GM18907 (cell line): ENCODE data around the gene ARHGAP8.

Experiments
- ATAC-seq: cut with Tn5 transposase; IDR thresholded peaks from one replicate; pipeline ENCODE4 v1.9.1; 2021; ENCODE audit warnings: mild to moderate bottlenecking, moderate library complexity; ENCODE audit not compliant: unreplicated experiment

ARHGAP8 gene

DNA sequence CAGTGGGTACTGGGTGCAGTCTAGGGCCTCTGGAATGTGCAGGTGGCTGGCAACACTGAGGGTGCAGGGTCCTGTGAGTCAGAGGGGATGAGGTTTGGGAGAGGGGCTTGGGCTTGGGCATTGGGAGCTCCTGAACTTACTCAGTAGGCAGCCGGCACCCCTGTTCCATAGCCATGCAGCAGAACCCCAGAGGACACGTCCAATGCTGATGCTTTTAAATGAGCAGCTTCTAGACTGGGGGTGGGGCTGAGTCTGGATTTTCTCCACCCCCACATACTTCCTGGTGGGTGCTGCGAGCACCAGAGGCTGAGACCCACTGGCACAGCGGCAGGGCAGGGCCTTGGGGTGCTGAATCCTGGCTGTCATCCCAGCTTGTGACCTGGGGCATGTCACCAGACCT, 71.4 kb downstream of the ARHGAP8 start:
- no peak for ATAC-seq

- ATAC-seq, result no peak
These were observed 71.9 kb downstream of the ARHGAP8 start for GRCh38 chr22:44824271-44824670.

DNA sequence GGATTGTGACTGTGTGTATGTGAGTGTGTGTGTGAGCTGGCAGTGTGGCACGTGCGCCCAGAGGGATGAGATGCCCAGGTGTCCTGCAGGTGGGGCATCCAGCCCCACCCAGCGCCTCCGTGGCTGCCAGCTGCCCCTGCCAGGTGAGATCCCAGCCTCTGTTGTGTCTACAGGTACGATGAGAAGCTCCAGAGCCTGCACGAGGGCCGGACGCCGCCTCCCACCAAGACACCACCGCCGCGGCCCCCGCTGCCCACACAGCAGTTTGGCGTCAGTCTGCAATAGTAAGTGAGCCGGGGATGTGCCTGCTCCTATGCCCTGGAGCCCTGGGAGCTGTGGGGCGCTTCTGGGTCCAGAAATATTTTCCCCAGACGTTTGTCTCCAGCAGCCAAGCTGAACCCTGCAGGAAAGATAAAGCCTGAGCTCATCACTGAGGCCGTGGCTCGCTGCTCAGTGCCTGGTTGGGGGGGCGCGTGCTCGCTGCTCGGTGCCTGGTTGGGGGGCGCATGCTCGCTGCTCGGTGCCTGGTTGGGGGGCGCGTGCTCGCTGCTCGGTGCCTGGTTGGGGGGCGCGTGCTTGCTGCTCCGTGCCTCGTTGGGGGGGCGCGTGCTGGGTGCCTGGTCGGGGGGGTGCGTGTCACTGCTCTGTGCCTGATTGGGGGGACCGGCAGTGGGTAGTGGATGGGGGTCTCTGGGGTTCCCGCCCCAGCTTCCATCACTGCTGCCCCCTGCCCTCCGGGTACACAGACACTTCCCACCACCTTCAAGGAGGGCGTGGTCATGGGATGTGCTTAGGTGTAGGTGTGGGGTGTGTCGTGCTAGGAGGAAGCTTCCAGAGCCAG, 73.2 kb downstream of the ARHGAP8 start:
- ATAC-seq, result no peak

DNA sequence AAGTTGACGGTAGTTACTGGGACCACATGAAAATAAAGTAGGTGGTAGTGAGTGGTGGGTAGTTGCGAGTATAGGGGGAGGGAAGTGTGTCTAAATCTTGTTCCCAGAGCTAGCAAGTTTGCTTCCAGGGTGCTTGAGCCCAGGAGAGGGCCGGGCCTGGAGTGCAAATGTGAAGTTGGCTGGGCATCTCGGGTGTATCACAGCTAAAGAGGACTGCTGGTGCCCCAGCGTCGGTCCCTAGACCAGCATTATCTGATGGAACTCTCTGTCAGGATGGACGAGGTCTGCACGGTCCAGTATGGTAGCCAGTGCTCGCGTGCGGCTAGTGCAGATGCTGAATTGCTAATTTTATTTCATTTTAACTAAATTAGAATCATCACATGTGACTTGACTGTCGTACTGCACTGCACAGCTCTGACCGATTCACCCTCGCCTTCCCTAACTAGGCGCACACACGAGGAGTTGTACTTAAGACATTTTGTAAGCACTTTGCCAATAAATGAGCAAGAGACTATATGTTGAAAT, 75.4 kb downstream of the ARHGAP8 start:
- no peak for ATAC-seq

DNA sequence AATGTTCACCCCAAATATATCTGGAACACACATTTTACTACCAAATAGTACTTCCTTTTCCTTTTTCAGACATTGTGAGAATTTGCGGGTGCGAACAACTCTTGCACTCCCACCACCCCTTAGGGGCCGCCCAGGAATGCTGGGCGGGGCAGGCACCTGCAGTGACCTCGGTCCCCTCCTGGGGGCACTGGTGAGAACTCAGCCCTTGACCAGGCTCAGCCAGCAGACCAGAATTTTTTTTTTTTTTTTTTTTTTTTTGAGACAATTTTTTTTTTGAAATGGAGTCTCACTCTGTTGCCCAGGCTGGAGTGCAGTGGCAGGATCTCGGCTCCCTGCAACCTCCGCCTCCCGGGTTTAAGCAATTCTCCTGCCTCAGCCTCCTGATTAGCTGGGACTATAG, 75.8 kb downstream of the ARHGAP8 start:
- ATAC-seq, result no peak

- no peak for ATAC-seq
These were observed 79.5 kb downstream of the ARHGAP8 start for GRCh38 chr22:44831885-44832284.

DNA sequence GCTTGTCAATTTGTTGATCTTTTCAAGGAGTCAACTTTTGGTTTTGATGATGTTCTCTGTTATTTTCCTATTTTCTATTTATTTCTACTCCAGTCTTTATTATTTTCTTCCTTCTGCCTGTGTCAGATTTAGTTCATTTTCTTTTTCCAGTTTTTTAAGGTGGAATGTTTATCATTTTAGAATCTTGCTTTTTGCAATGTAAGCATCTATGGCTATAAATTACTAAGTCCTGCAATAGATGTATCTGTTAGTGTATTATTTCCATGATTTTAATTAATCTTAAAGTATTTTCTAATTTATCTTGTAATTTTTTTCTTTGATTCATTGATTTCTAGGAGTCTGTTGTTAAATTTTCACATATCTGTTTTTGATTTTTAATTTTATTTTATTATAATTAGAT, 81.7 kb downstream of the ARHGAP8 start:
- ATAC-seq, result no peak

DNA sequence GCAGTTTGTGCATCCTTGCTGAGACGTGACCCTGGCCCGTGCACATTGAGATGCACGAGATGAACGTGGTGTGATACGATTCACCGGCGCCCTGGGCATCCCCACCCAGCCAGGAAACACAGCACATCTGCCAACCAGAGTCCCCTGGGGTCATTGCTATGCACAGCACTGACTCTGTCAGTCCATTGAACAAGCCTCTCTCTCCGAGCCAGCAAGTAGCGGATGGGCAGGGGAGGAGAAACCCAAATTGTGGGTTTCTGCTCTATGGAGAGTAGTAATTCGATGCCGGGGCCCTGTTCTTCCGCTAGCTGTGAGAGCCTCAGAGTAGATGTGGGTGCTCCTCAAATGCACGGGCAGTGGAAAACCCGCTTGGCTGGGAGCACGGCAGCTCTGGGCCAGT, 85.1 kb downstream of the ARHGAP8 start:
- no peak for ATAC-seq

DNA sequence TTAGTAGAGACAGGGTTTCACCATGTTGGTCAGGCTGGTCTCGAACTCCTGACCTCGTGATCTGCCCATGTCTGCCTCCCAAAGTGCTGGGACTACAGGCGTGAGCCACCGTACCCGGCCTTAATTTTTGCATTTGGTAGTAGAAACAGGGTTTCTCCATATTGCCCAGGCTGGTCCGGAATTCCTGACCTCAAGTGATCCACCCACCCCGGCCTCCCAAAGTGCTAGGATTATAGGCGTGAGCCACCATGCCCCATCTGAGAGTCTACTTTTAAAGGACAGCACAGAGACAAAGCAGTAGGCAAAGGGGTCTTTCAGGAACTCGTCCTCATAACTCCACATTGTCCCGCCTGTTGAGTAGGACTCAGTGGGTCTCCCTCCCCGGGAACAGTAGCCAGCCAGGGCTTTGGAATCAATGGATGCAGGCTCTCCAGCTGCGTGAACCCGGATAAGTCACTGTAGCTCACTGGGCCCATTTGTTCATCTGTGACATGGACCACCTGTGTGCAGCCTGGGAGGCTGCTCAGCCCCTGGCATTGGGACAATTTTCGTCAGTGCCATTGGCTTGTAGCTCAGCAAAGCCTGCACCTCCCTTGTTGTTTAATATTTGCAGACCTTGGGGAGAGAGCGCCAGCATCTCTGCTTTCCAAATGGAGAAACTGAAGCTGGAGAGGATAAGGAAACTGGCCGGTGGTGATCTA, 86.1 kb downstream of the ARHGAP8 start:
- no peak for ATAC-seq

GRCh38 chr22:44839061-44839460, 86.7 kb downstream of the ARHGAP8 start:
- ATAC-seq, result no peak

- ATAC-seq, result no peak
These were observed 87.3 kb downstream of the ARHGAP8 start for GRCh38 chr22:44839721-44840120.

GRCh38 chr22:44840611-44841322, 88.4 kb downstream of the ARHGAP8 start:
- ATAC-seq, result no peak

- ATAC-seq, result no peak
These were observed 90.0 kb downstream of the ARHGAP8 start for GRCh38 chr22:44842417-44842816.

DNA sequence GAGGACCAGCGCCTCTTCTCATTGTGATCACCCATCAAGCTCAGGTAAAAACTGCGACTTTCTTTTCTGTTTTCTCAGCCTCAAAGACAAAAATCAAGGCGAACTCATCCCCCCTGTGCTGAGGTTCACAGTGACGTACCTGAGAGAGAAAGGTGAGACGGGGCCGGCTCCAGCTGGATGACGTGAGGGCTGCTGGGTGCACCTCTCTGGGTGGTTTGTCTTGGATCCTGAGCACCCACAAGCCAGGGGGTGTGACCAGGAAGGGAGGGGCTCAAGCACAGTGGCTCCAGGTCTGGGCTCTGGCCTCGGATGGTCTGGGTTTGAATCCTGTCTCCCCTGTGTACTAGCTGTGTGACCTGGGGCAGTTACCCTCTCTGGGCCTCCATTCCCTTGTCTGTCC, 92.8 kb downstream of the ARHGAP8 start:
- ATAC-seq, result no peak

GRCh38 chr22:44845796-44846720, 93.7 kb downstream of the ARHGAP8 start:
- no peak for ATAC-seq

DNA sequence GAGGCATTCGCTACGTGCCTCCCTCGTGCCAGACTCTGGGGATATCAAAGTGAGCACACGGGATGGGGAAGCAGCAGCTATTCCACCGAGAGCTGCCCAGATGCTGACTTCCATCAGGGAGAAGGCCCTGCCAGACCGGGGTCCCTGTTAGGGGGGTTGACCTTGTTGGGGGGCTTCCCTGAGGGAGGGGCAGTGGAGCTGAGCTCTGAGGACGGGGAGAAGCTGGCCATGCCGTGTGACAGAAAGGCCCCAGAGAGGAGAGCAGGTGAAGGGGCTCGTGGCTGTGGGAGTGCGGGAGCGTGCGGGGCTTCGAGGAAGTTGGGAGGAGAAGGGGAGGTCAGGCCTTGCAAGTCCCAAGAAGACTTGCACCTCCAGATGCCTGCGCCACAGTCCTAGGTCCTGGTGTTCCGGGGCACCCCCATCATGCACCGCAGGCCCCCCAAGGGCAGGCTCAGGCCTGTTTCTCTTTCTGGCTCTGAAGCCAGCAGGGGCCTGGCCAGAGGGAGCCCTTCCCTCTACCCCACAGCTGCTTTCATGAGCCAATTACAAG, 94.4 kb downstream of the ARHGAP8 start:
- no peak for ATAC-seq

- no peak for ATAC-seq
These were observed 95.0 kb downstream of the ARHGAP8 start for GRCh38 chr22:44847380-44847779.

- ATAC-seq, result no peak
These were observed 95.5 kb downstream of the ARHGAP8 start for GRCh38 chr22:44847892-44848291.

GRCh38 chr22:44848296-44848741, 95.9 kb downstream of the ARHGAP8 start:
- ATAC-seq, result no peak

DNA sequence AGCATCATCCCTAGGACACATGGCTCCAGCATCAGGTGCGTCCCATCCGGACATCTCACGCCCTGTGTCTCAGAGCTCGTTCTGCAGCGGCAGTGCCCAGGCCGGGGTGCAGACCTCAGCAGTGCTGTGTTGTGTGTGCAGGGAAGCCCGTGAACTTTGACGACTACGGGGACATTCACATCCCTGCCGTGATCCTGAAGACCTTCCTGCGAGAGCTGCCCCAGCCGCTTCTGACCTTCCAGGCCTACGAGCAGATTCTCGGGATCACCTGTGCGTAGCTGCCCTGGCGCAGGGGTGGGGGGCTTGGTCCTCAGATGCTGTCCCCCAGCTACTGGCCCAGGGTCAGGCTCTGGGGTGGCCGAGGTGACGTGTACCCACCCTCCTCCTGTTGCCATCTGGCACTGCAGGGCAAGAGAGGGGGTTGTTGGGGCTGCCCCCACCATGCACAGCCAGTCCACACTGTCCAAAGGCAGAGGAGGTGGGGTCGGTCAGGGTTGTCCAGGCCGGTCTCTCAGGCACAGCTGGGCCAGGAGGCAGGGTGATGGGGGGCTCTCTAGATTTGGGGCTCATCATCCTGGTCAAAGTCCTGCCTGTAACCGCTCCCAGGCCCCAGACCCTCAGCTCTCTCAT, 96.5 kb downstream of the ARHGAP8 start:
- no peak for ATAC-seq
